Karpas-422 (cell line): ENCODE data around the gene HDAC4. TPM values are rescaled to one million over a fixed set of nuclear protein-coding genes. Genes with fewer than 3 reads are reported as not detected.

Experiments
- DNase-seq: peaks from one replicate; pipeline ENCODE4 v3.0.0-alpha.2; 2015
- H2AFZ ChIP-seq: fragments of 200-600 bp; sonication (generic); 2 replicates; pipeline ENCODE4 v1.6.1; 2014; ENCODE audit warnings: antibody characterized with exemption, low read length, mixed read lengths
- H3K27ac ChIP-seq: fragments of 200-600 bp; sonication (generic); 2 replicates; pipeline ENCODE4 v1.5.1; 2014; ENCODE audit warnings: mild to moderate bottlenecking, low read length, moderate library complexity
- H3K27me3 ChIP-seq: fragments of 200-600 bp; sonication (generic); 2 replicates; pipeline ENCODE4 v1.6.1; 2014; ENCODE audit warnings: low read length, mixed read lengths
- H3K36me3 ChIP-seq: fragments of 200-600 bp; sonication (generic); 2 replicates; pipeline ENCODE4 v1.6.1; 2014; ENCODE audit warnings: low read length, mixed read lengths; ENCODE audit not compliant: insufficient read depth
- H3K4me1 ChIP-seq: fragments of 200-600 bp; sonication (generic); 2 replicates; pipeline ENCODE4 v1.6.1; 2014; ENCODE audit warnings: mild to moderate bottlenecking, low read length, mixed read lengths
- H3K4me2 ChIP-seq: fragments of 200-600 bp; sonication (generic); 2 replicates; pipeline ENCODE4 v1.6.1; 2014; ENCODE audit warnings: low read length, low read depth, mild to moderate bottlenecking; ENCODE audit not compliant: poor library complexity, severe bottlenecking
- H3K4me3 ChIP-seq: fragments of 200-600 bp; sonication (generic); 2 replicates; pipeline ENCODE4 v1.5.1; 2014; ENCODE audit warnings: mild to moderate bottlenecking, antibody characterized with exemption, low read length, mixed read lengths
- H3K79me2 ChIP-seq: fragments of 200-600 bp; sonication (generic); 2 replicates; pipeline ENCODE4 v1.6.1; 2014; ENCODE audit warnings: mild to moderate bottlenecking, low read length, mixed read lengths
- H3K9ac ChIP-seq: fragments of 200-600 bp; sonication (generic); 2 replicates; pipeline ENCODE4 v1.6.0; 2014; ENCODE audit warnings: low read length
- H3K9me2 ChIP-seq: fragments of 200-600 bp; sonication (generic), shearing (Covaris generic); replicated peaks from 2 replicates; pipeline ENCODE4 v1.6.0; 2014; ENCODE audit warnings: mild to moderate bottlenecking, low read length, moderate library complexity; ENCODE audit not compliant: insufficient read depth
- H3K9me3 ChIP-seq: fragments of 300-700, 200-600 bp; sonication (generic); 2 replicates; pipeline ENCODE4 v1.6.1; 2014; ENCODE audit warnings: low read length, mixed read lengths
- H4K20me1 ChIP-seq: fragments of 200-600 bp; sonication (generic); 2 replicates; pipeline ENCODE4 v1.6.1; 2014; ENCODE audit warnings: mild to moderate bottlenecking, antibody characterized with exemption, low read length, low read depth; ENCODE audit not compliant: insufficient read depth
- total RNA-seq: library from RNA; depleted of rRNA; stranded (reverse); fragments of >200 nt; shearing (Covaris generic); gene quantifications from 2 replicates; pipeline ENCODE4 v1.2.3, GENCODE V29; 2014; ENCODE audit warnings: low replicate concordance

Gene HDAC4
- total RNA-seq, 1 experiment from 2014 or later = 8.5 TPM

GRCh38 chr2:239258248-239258647 lies 142.6 kb downstream of the HDAC4 start:
- Histone ChIP-seq H3K79me2 (no peaks in the 10 kb centered on the region), H3K4me2 (no peak overlapping the region), H2AFZ (no peak overlapping the region), H3K9me2 (no peaks in the 10 kb centered on the region), H3K4me1 (no peaks in the 10 kb centered on the region), H4K20me1 (peaks cover 41% of the 10 kb centered on the region), H3K27me3 (no peaks in the 10 kb centered on the region), H3K27ac (no peak overlapping the region), H3K36me3 (no peaks in the 10 kb centered on the region), H3K4me3 (no peak overlapping the region), H3K9me3 (no peaks in the 10 kb centered on the region), H3K9ac (no peak overlapping the region)
- no peak for DNase-seq

- no peak overlapping the region for H3K4me2 ChIP-seq
- no peaks in the 10 kb centered on the region for H3K36me3 ChIP-seq
- H3K9ac ChIP-seq = no peak overlapping the region
- H2AFZ ChIP-seq = no peak overlapping the region
- H3K9me2 ChIP-seq = no peaks in the 10 kb centered on the region
- no peak overlapping the region for H3K27ac ChIP-seq
- no peaks in the 10 kb centered on the region for H3K79me2 ChIP-seq
- H3K4me3 ChIP-seq = no peak overlapping the region
- H4K20me1 ChIP-seq = peaks cover 42% of the 10 kb centered on the region
- H3K27me3 ChIP-seq = no peaks in the 10 kb centered on the region; the same call in 1 of the 2 replicates
- no peaks in the 10 kb centered on the region for H3K9me3 ChIP-seq
- no peak for DNase-seq
- H3K4me1 ChIP-seq = no peaks in the 10 kb centered on the region
Measured at GRCh38 chr2:239257511-239257937, 143.3 kb downstream of the HDAC4 start.

GRCh38 chr2:239256350-239256743 lies 144.5 kb downstream of the HDAC4 start:
- Histone ChIP-seq H3K27ac (no peak overlapping the region), H3K4me2 (no peak overlapping the region), H3K4me3 (no peak overlapping the region), H3K9me2 (no peaks in the 10 kb centered on the region), H2AFZ (no peak overlapping the region), H3K79me2 (no peaks in the 10 kb centered on the region), H4K20me1 (peaks cover 50% of the 10 kb centered on the region), H3K4me1 (no peaks in the 10 kb centered on the region), H3K36me3 (no peaks in the 10 kb centered on the region), H3K27me3 (no peaks in the 10 kb centered on the region; the same call in 1 of the 2 replicates), H3K9me3 (no peaks in the 10 kb centered on the region), H3K9ac (no peak overlapping the region)
- no peak for DNase-seq

GRCh38 chr2:239255628-239256349 lies 145.0 kb downstream of the HDAC4 start:
- no peak overlapping the region for H3K9ac ChIP-seq
- H3K36me3 ChIP-seq = no peaks in the 10 kb centered on the region
- no peaks in the 10 kb centered on the region for H3K9me2 ChIP-seq
- no peaks in the 10 kb centered on the region for H3K9me3 ChIP-seq
- H3K27ac ChIP-seq = no peak overlapping the region
- no peak overlapping the region for H3K4me3 ChIP-seq
- no peaks in the 10 kb centered on the region for H3K4me1 ChIP-seq
- no peaks in the 10 kb centered on the region for H3K79me2 ChIP-seq
- H4K20me1 ChIP-seq = peaks cover 49% of the 10 kb centered on the region
- no peak overlapping the region for H2AFZ ChIP-seq
- H3K4me2 ChIP-seq = no peak overlapping the region
- H3K27me3 ChIP-seq = no peaks in the 10 kb centered on the region; the same call in 1 of the 2 replicates
- DNase-seq = no peak

- H3K4me3 ChIP-seq = no peak overlapping the region
- no peaks in the 10 kb centered on the region; the same call in 1 of the 2 replicates for H3K27me3 ChIP-seq
- H3K79me2 ChIP-seq = no peaks in the 10 kb centered on the region
- H3K9me3 ChIP-seq = no peaks in the 10 kb centered on the region
- DNase-seq = no peak
- no peaks in the 10 kb centered on the region for H3K9me2 ChIP-seq
- H4K20me1 ChIP-seq = peaks cover 49% of the 10 kb centered on the region
- H3K9ac ChIP-seq = no peak overlapping the region
- no peak overlapping the region for H3K27ac ChIP-seq
- H3K4me2 ChIP-seq = no peak overlapping the region
- no peak overlapping the region for H2AFZ ChIP-seq
- no peaks in the 10 kb centered on the region for H3K36me3 ChIP-seq
- H3K4me1 ChIP-seq = no peaks in the 10 kb centered on the region
Measured at GRCh38 chr2:239255218-239255617, 145.6 kb downstream of the HDAC4 start.

GRCh38 chr2:239253701-239254436 lies 147.0 kb downstream of the HDAC4 start:
- Histone ChIP-seq H3K79me2 (no peaks in the 10 kb centered on the region), H3K4me1 (no peaks in the 10 kb centered on the region), H2AFZ (no peak overlapping the region), H3K36me3 (no peaks in the 10 kb centered on the region), H3K4me3 (no peak overlapping the region), H3K27me3 (no peaks in the 10 kb centered on the region; the same call in 1 of the 2 replicates), H3K4me2 (no peak overlapping the region), H3K9me2 (no peaks in the 10 kb centered on the region), H3K9me3 (no peaks in the 10 kb centered on the region), H3K9ac (no peak overlapping the region), H3K27ac (no peak overlapping the region), H4K20me1 (peaks cover 47% of the 10 kb centered on the region)
- DNase-seq = no peak

- no peaks in the 10 kb centered on the region for H3K4me1 ChIP-seq
- DNase-seq = no peak
- no peak overlapping the region for H2AFZ ChIP-seq
- no peaks in the 10 kb centered on the region for H3K36me3 ChIP-seq
- H3K9ac ChIP-seq = no peak overlapping the region
- H3K4me2 ChIP-seq = no peak overlapping the region
- no peak overlapping the region for H3K27ac ChIP-seq
- no peaks in the 10 kb centered on the region for H3K79me2 ChIP-seq
- H3K9me3 ChIP-seq = no peaks in the 10 kb centered on the region
- no peak overlapping the region for H3K4me3 ChIP-seq
- no peaks in the 10 kb centered on the region; the same call in 1 of the 2 replicates for H3K27me3 ChIP-seq
- no peaks in the 10 kb centered on the region for H3K9me2 ChIP-seq
- H4K20me1 ChIP-seq = peaks cover 51% of the 10 kb centered on the region
Measured at GRCh38 chr2:239253264-239253663, 147.6 kb downstream of the HDAC4 start.

GRCh38 chr2:239252801-239253200 lies 148.0 kb downstream of the HDAC4 start:
- Histone ChIP-seq H3K4me2 (no peak overlapping the region), H3K9ac (no peak overlapping the region), H3K4me3 (no peak overlapping the region), H3K4me1 (no peaks in the 10 kb centered on the region), H3K9me3 (no peaks in the 10 kb centered on the region), H4K20me1 (peaks cover 47% of the 10 kb centered on the region), H3K27me3 (no peaks in the 10 kb centered on the region; the same call in 1 of the 2 replicates), H3K79me2 (no peaks in the 10 kb centered on the region), H2AFZ (no peak overlapping the region), H3K9me2 (no peaks in the 10 kb centered on the region), H3K36me3 (no peaks in the 10 kb centered on the region), H3K27ac (no peak overlapping the region)
- DNase-seq = no peak
